K562 (cell line): ENCODE data around the gene CAST. TPM values are rescaled to one million over a fixed set of nuclear protein-coding genes. Genes with fewer than 3 reads are reported as not detected.

ENCODE experiments used
- ATAC-seq: fragments of 200-7000 bp; cut with Tn5 transposase; 3 replicates; pipeline ENCODE4 v1.9.1; 2020; ENCODE audit warnings: moderate library complexity
- BruUV-seq: library from RNA; stranded (reverse); fragments of 400-500 nt; replicated peaks from 2 replicates; lab custom pipeline; 2021; lab: Mats Ljungman, UMichigan
- CTCF ChIA-PET: fragments of 300-600 bp; formaldehyde crosslinking; extraction: SDS; loops from one replicate; lab custom pipeline; 2021; ENCODE audit warnings: low intra/inter-chr PET ratio; lab: Yijun Ruan, JAX
- POLR2A ChIA-PET: fragments of 300-600, 350-650 bp; sonication (Branson Sonifier 250); formaldehyde crosslinking; extraction: SDS; loops from one replicate; lab custom pipeline; 2021; ENCODE audit warnings: antibody characterized with exemption, inconsistent platforms; lab: Yijun Ruan, JAX
- DNase-seq, 4 experiments: peaks; one replicate each; pipeline versions ENCODE4 v3.0.0 to v3.0.0-alpha.2; 2011 to 2018; ENCODE audit warnings: low spot score in 3 of 4, mixed read lengths in 3 of 4; ENCODE audit errors: extremely low read depth in 1 of 4
- FAIRE-seq: peaks from 2 replicates; lab custom pipeline; 2011; peaks lifted over from hg19 to GRCh38; lab: Jason Lieb, UNC
- H2AFZ ChIP-seq: 2 replicates; pipeline ENCODE4 v1.6.0; 2011; ENCODE audit warnings: low read depth, low read length, control low read depth, inconsistent platforms
- H3K27ac ChIP-seq: fragments of 200-600 bp; 3 replicates; pipeline ENCODE4 v1.8.0; 2011; ENCODE audit warnings: low read depth, mild to moderate bottlenecking, control low read depth, inconsistent platforms, low read length, moderate library complexity, mixed read lengths; ENCODE audit errors: extremely low read depth
- H3K27me3 ChIP-seq, 2 experiments: fragments of 300-600 bp in 1 of 2; 2 replicates in 1 of 2; 3 replicates in 1 of 2; pipeline versions ENCODE4 v1.6.0 to v1.8.0; 2011; ENCODE audit warnings: inconsistent platforms in 2 of 2, low read length in 2 of 2, mild to moderate bottlenecking in 1 of 2, mixed read lengths in 1 of 2, moderate library complexity in 1 of 2; ENCODE audit not compliant: control insufficient read depth in 2 of 2, insufficient read depth in 2 of 2
- H3K36me3 ChIP-seq: fragments of 300-600 bp; 3 replicates; pipeline ENCODE4 v1.8.0; 2011; ENCODE audit warnings: mild to moderate bottlenecking, low read length, inconsistent platforms; ENCODE audit not compliant: control insufficient read depth, insufficient read depth
- H3K4me1 ChIP-seq, 2 experiments: fragments of 200-600 bp in 1 of 2; replicated peaks in 1 of 2; 2 replicates in 1 of 2; 3 replicates in 1 of 2; pipeline versions ENCODE4 v1.5.1 to v1.8.0; 2011; ENCODE audit warnings: inconsistent platforms in 2 of 2, low read length in 2 of 2, mild to moderate bottlenecking in 1 of 2, mixed read lengths in 1 of 2, moderate library complexity in 1 of 2; ENCODE audit not compliant: control insufficient read depth in 2 of 2, insufficient read depth in 2 of 2
- H3K4me2 ChIP-seq: 2 replicates; pipeline ENCODE4 v1.6.1; 2011; ENCODE audit warnings: low read length, control low read depth, inconsistent platforms, mixed read lengths; ENCODE audit not compliant: insufficient read depth
- H3K4me3 ChIP-seq: fragments of 200-600 bp; sonication (generic), shearing (Covaris generic); 2 replicates; pipeline ENCODE4 v1.5.1; 2016; ENCODE audit warnings: control low read depth, inconsistent platforms
- H3K79me2 ChIP-seq: fragments of 200-600 bp; 3 replicates; pipeline ENCODE4 v1.8.0; 2011; ENCODE audit warnings: low read length, inconsistent platforms; ENCODE audit not compliant: control insufficient read depth, insufficient read depth
- H3K9ac ChIP-seq, 2 experiments: 2 replicates each; pipeline versions ENCODE4 v1.6.0 to v1.6.1; 2011; ENCODE audit warnings: low read depth in 2 of 2, low read length in 2 of 2, control low read depth in 1 of 2, inconsistent platforms in 1 of 2, mild to moderate bottlenecking in 1 of 2, mixed read lengths in 1 of 2; ENCODE audit not compliant: insufficient read depth in 1 of 2
- H3K9me1 ChIP-seq: one replicate; pipeline ENCODE4 v1.6.0; 2011; ENCODE audit warnings: inconsistent platforms, mild to moderate bottlenecking, low read length, moderate library complexity; ENCODE audit not compliant: control insufficient read depth, insufficient read depth
- H3K9me3 ChIP-seq: replicated peaks from 2 replicates; pipeline ENCODE4 v1.5.1; 2011; ENCODE audit warnings: low read depth, low read length, inconsistent platforms; ENCODE audit not compliant: control insufficient read depth, insufficient read depth
- H4K20me1 ChIP-seq: replicated peaks from 2 replicates; pipeline ENCODE4 v1.6.1; 2011; ENCODE audit warnings: low read length, inconsistent platforms, mixed read lengths; ENCODE audit not compliant: control insufficient read depth, insufficient read depth
- ARID1B ChIP-seq: fragments of 450-650 bp; IDR thresholded peaks from 2 replicates; pipeline ENCODE4 v1.6.1; 2016; ENCODE audit warnings: antibody characterized with exemption, mild to moderate bottlenecking, inconsistent platforms
- BMI1 ChIP-seq: fragments of 150-350 bp; IDR thresholded peaks from 2 replicates; pipeline ENCODE4 v1.6.1; 2014; ENCODE audit warnings: low read length
- FOXJ3 ChIP-seq: sonication (generic); formaldehyde crosslinking; IDR thresholded peaks from 2 replicates; pipeline ENCODE4 v1.4.0; 2020; ENCODE audit warnings: mild to moderate bottlenecking, missing genetic modification reagents
- KAT7 ChIP-seq: sonication (generic); formaldehyde crosslinking; IDR thresholded peaks from 2 replicates; pipeline ENCODE4 v1.8.0; 2022; ENCODE audit warnings: missing genetic modification reagents, mild to moderate bottlenecking, borderline replicate concordance
- MTA3 ChIP-seq: fragments of 450-650 bp; formaldehyde crosslinking; IDR thresholded peaks from 2 replicates; pipeline ENCODE4 v1.6.1; 2017; ENCODE audit warnings: mild to moderate bottlenecking, borderline replicate concordance
- NCOA1 ChIP-seq: fragments of 450-650 bp; IDR thresholded peaks from 2 replicates; pipeline ENCODE4 v1.6.1; 2016; ENCODE audit warnings: low read depth
- NFRKB ChIP-seq: fragments of 450-650 bp; IDR thresholded peaks from 2 replicates; pipeline ENCODE4 v1.6.1; 2016; ENCODE audit warnings: low read depth
- SOX6 ChIP-seq: fragments of 450-650 bp; IDR thresholded peaks from 2 replicates; pipeline ENCODE4 v1.6.1; 2014; ENCODE audit warnings: mild to moderate bottlenecking
- TBP ChIP-seq: optimal IDR thresholded peaks from 2 replicates; pipeline ENCODE3; 2011; ENCODE audit warnings: low read depth, low read length, improper control_type of control experiment
- ZNF175 ChIP-seq: fragments of 200-800 bp; sonication (Bioruptor generic); IDR thresholded peaks from 2 replicates; pipeline ENCODE4 v1.6.1; 2016; ENCODE audit warnings: low read depth, mild to moderate bottlenecking, missing genetic modification characterization, missing compliant biosample characterization
- ZNF239 ChIP-seq: fragments of 250-450 bp; sonication (Bioruptor Pico); IDR thresholded peaks from 2 replicates; pipeline ENCODE4 v1.4.0; 2020; ENCODE audit warnings: mild to moderate bottlenecking
- WGBS: fragments of 100-300 bp; shearing (Covaris generic); methylation state at CpG from one replicate; pipeline ENCODE4 v1.1.6; 2016; ENCODE audit warnings: low coverage, mixed read lengths; ENCODE audit not compliant: insufficient coverage; ENCODE audit errors: missing lambda C conversion rate; 5-methylcytosine and 5-hydroxymethylcytosine counted together
- in situ Hi-C: fragments of 300-500 bp; cut with MboI; formaldehyde crosslinking; loops from 4 replicates; pipeline ENCODE4 v1.15.0; 2018; ENCODE audit warnings: inconsistent platforms, mixed read lengths
- intact Hi-C: fragments of 100-400 bp; cut with micrococcal nuclease; formaldehyde crosslinking; loops from 2 replicates; pipeline ENCODE4 v1.14.2; 2022
- polyA plus RNA-seq, 8 experiments: library from polyadenylated mRNA; depleted of rRNA in 4 of 8; stranded (reverse) in 5 of 8; unstranded in 3 of 8; fragments of >200 nt; fragmentation: Nextera tagmentation in 2 of 8; fragmentation: Illumina TruSeq in 1 of 8; extraction: Ambion mirVana in 2 of 8; extraction: Trizol in 1 of 8; gene quantifications; 2 replicates each; pipeline versions ENCODE4 v1.2.1 to v1.2.3, GENCODE V29; 2011 to 2014; ENCODE audit warnings: inconsistent platforms in 1 of 8, missing spikeins in 1 of 8
- total RNA-seq, 7 experiments: library from RNA; depleted of rRNA in 6 of 7; stranded (reverse); fragments of >200 nt in 6 of 7; fragmentation: Illumina TruSeq in 2 of 7; extraction: Trizol in 2 of 7; gene quantifications; 2 replicates each; pipeline versions ENCODE4 v1.2.1 to v1.2.3, GENCODE V29; 2011 to 2021; ENCODE audit warnings: low replicate concordance in 1 of 7
- TF ChIP-seq, protein P1 (sequence below): fragments of 250-450 bp; sonication (Bioruptor Pico); IDR thresholded peaks from 2 replicates; pipeline ENCODE4 v1.4.0; 2020; ENCODE audit warnings: mild to moderate bottlenecking
- TF ChIP-seq, protein P2 (sequence below): fragments of 250-450 bp; sonication (Bioruptor Pico); IDR thresholded peaks from 2 replicates; pipeline ENCODE4 v1.4.0; 2020
- TF ChIP-seq, protein P3 (sequence below): fragments of 450-650 bp; IDR thresholded peaks from 2 replicates; pipeline ENCODE4 v1.6.1; 2018; ENCODE audit warnings: mild to moderate bottlenecking, low read depth; ENCODE audit not compliant: partially characterized antibody
- TF ChIP-seq, protein P4 (sequence below): fragments of 450-650 bp; IDR thresholded peaks from 2 replicates; pipeline ENCODE4 v1.6.1; 2017; ENCODE audit warnings: antibody characterized with exemption

The CAST gene
- total and polyA plus RNA-seq, 9 of the 15 experiments (the other 6 are each of a cell fraction or from before 2014, with no cell fraction given) = 55.5 to 136 (median 86.1) TPM

DNA sequence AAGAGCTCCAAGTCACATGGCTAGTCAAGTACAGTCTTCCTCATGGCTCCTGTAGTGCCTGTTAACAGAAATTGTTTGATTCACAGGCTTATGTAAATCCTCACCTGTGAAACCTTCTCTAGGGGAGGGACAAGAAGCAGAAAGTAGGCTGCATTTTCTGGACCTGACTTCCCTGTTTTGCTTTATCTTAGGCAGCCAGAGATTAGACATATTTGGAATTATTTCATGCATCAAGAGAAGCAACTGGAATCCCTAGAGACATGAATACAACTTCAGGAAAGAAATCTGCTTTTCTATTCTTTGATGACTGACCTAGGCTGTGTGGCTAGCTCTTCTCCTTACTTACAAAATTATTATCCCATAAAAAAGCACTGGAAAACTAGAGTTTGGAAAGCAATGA, 52.3 kb downstream of the CAST start (continued):
- TF ChIP-seq KAT7 (CRISPR knock-in tag) = no peak
- no peak for TF ChIP-seq ZNF175 (CRISPR knock-in tag)

DNA sequence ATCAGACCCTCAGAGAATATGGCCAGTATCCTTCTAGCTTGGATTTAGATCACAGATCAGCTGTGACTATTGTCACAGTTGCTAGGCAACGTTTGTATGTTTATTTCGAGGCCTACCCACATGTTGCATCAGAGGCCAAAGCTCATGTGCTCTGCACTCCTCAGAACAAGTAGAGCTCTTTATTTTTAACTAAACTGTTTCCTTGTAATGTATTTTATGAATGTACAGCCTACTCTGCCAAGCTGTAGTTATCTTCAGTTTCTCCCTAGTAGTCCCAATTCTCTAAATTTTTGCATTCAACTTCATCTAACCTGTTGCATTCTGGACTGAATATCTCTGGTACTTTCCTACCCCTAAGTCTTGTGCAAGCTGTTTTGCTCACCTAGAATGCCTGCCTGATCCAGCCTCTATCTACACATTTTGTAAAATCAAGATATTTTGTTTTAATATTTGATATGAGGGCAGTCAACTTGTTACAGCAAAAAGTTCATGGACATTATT, 52.8 kb downstream of the CAST start:
- peaks cover 51% of the 10 kb centered on the region for H3K79me2 ChIP-seq
- intact Hi-C loops (no loop called here), in situ Hi-C loops (no loop called here)
- DNase-seq (peak in 3 of 4 experiments; percentile 28 to 54 (median 33)), FAIRE-seq (peak; percentile 63), ATAC-seq (peak; percentile 77)
- peak overlapping the region; percentile 37; the same call in 2 of the 3 replicates for H3K27ac ChIP-seq
- H3K4me1 ChIP-seq = peaks cover 0 to 35% of the 10 kb centered on the region in 2 experiments; a peak in 4 of 5 replicates
- H3K4me2 ChIP-seq = no peak overlapping the region
- H3K4me3 ChIP-seq = no peak overlapping the region
- no peak overlapping the region for H2AFZ ChIP-seq
- 18% methylated on average over 2 of the region's 2 CpGs for WGBS
- no peaks in the 10 kb centered on the region for H3K27me3 ChIP-seq
- no peaks in the 10 kb centered on the region; the same call in 1 of the 2 replicates for H4K20me1 ChIP-seq
- no TSS peak for BruUV-seq
- H3K36me3 ChIP-seq = no peaks in the 10 kb centered on the region
- H3K9ac ChIP-seq = 0 out of 4 replicates have a peak overlapping the region, but pooled peaks of 1 of the 2 experiments have one; percentile 5
- no peaks in the 10 kb centered on the region for H3K9me3 ChIP-seq
- ChIA-PET CTCF (no interaction called here), POLR2A (interaction anchor here (1.3 to 3.8 kb wide), 5 partner anchors 9 to 93 kb away, joined by 3 to 28 read pairs (median 5); partner anchors contain the start of gene ERAP1)
- H3K9me1 ChIP-seq = no peaks in the 10 kb centered on the region
- TF ChIP-seq FOXJ3 (peak; percentile 93), MTA3 (0 out of 2 replicates have a peak, but pooled peaks have one; percentile 15), NFRKB (peak; percentile 75; the same call in 1 of the 2 replicates), NCOA1 (no peak), ARID1B (peak; percentile 10; the same call in 1 of the 2 replicates), BMI1 (peak; percentile 65; the same call in 1 of the 2 replicates), TBP (no peak), ZNF239 (CRISPR knock-in tag) (0 out of 2 replicates have a peak, but pooled peaks have one; percentile 16), SOX6 (peak; percentile 99)
- TF ChIP-seq, protein P1, sequence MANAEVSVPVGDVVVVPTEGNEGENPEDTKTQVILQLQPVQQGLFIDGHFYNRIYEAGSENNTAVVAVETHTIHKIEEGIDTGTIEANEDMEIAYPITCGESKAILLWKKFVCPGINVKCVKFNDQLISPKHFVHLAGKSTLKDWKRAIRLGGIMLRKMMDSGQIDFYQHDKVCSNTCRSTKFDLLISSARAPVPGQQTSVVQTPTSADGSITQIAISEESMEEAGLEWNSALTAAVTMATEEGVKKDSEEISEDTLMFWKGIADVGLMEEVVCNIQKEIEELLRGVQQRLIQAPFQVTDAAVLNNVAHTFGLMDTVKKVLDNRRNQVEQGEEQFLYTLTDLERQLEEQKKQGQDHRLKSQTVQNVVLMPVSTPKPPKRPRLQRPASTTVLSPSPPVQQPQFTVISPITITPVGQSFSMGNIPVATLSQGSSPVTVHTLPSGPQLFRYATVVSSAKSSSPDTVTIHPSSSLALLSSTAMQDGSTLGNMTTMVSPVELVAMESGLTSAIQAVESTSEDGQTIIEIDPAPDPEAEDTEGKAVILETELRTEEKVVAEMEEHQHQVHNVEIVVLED (CRISPR knock-in tag) = 0 out of 2 replicates have a peak, but pooled peaks have one; percentile 21
- TF ChIP-seq, protein P2, sequence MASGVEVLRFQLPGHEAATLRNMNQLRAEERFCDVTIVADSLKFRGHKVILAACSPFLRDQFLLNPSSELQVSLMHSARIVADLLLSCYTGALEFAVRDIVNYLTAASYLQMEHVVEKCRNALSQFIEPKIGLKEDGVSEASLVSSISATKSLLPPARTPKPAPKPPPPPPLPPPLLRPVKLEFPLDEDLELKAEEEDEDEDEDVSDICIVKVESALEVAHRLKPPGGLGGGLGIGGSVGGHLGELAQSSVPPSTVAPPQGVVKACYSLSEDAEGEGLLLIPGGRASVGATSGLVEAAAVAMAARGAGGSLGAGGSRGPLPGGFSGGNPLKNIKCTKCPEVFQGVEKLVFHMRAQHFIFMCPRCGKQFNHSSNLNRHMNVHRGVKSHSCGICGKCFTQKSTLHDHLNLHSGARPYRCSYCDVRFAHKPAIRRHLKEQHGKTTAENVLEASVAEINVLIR (CRISPR knock-in tag) = no peak
- TF ChIP-seq, protein P3, sequence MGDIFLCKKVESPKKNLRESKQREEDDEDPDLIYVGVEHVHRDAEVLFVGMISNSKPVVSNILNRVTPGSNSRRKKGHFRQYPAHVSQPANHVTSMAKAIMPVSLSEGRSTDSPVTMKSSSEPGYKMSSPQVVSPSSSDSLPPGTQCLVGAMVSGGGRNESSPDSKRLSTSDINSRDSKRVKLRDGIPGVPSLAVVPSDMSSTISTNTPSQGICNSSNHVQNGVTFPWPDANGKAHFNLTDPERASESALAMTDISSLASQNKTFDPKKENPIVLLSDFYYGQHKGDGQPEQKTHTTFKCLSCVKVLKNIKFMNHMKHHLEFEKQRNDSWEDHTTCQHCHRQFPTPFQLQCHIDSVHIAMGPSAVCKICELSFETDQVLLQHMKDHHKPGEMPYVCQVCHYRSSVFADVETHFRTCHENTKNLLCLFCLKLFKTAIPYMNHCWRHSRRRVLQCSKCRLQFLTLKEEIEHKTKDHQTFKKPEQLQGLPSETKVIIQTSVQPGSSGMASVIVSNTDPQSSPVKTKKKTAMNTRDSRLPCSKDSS = no peak
- TF ChIP-seq, protein P4, sequence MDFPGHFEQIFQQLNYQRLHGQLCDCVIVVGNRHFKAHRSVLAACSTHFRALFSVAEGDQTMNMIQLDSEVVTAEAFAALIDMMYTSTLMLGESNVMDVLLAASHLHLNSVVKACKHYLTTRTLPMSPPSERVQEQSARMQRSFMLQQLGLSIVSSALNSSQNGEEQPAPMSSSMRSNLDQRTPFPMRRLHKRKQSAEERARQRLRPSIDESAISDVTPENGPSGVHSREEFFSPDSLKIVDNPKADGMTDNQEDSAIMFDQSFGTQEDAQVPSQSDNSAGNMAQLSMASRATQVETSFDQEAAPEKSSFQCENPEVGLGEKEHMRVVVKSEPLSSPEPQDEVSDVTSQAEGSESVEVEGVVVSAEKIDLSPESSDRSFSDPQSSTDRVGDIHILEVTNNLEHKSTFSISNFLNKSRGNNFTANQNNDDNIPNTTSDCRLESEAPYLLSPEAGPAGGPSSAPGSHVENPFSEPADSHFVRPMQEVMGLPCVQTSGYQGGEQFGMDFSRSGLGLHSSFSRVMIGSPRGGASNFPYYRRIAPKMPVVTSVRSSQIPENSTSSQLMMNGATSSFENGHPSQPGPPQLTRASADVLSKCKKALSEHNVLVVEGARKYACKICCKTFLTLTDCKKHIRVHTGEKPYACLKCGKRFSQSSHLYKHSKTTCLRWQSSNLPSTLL = no peak
